Lower lobe of right lung (tissue), 2 donors: ENCODE results near the gene PMM2. TPM values are rescaled to one million over a fixed set of nuclear protein-coding genes. Genes with fewer than 3 reads are reported as not detected.

Source experiments
- ATAC-seq, 2 donors: fragments of 200-7000 bp; cut with Tn5 transposase; one replicate each; pipeline ENCODE4 v1.9.1; 2020 to 2022; ENCODE audit warnings: mild to moderate bottlenecking in 2 of 2, moderate library complexity in 2 of 2
- DNase-seq: peaks from one replicate; pipeline ENCODE4 v3.0.0-alpha.2; 2020
- H3K27ac ChIP-seq: fragments of 200-600 bp; one replicate; pipeline ENCODE4 v1.8.0; 2022
- H3K27me3 ChIP-seq: fragments of 200-600 bp; one replicate; pipeline ENCODE4 v1.8.0; 2022; ENCODE audit warnings: low read depth
- H3K36me3 ChIP-seq: fragments of 200-600 bp; one replicate; pipeline ENCODE4 v1.8.0; 2022; ENCODE audit warnings: mild to moderate bottlenecking
- H3K4me1 ChIP-seq: fragments of 200-600 bp; one replicate; pipeline ENCODE4 v1.8.0; 2022
- H3K4me3 ChIP-seq: fragments of 200-600 bp; one replicate; pipeline ENCODE4 v1.8.0; 2022; ENCODE audit warnings: mild to moderate bottlenecking
- H3K9me3 ChIP-seq: fragments of 200-600 bp; one replicate; pipeline ENCODE4 v1.8.0; 2022
- CTCF ChIP-seq: fragments of 200-600 bp; IDR thresholded peaks from one replicate; pipeline ENCODE4 v1.8.0; 2022; ENCODE audit warnings: antibody characterized with exemption, mild to moderate bottlenecking
- intact Hi-C: fragments of 100-400 bp; cut with DNase I; formaldehyde crosslinking; loops from one replicate; pipeline ENCODE4 v1.11.0; 2022
- total RNA-seq: library from RNA; stranded (reverse); fragmentation: NEBNext Ultra II Directional; extraction: Animal tissue kit (Norgen Biotek cat#: 25700); gene quantifications from one replicate; pipeline ENCODE4 v1.2.1, GENCODE V29; 2021
- donor health status: DM: no; HTN: yes; CAD: no; lungs with severe emphysema.

PMM2 gene
- total RNA-seq, 1 donor from 2014 or later: 39.3 TPM

DNA sequence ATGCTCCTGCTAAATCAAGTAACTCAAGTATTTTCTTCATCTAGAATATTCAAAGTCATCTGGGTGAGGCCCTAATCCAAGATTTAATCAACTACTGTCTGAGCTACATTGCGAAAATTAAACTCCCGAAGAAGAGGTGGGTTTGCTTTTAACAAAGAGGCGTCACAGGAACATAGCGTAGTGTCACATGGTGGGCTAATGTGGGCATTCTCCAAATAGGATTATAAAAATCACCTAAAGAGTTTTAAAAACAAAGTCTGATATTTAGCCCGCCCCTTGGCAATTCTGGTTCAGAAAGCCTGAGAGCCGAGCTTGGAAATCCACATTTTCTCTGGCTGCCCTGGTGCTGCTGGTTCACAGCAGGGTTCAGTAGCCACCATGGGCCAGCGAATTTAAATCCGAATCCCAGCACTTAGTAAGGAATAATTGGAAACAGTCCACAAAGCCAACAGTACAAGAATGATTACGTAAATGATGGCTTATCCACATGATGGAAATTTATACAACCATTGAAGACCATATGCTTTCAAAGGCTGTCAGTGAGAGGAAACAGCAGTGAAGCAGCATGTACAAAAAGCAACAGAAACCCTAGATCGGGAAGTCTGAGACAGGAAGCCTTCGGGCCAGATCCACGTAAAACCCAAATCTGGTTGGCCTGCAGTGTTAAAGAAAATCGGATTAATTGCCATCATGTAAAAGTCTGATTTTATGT lies 8.8 kb downstream of the PMM2 start:
- H3K4me1 ChIP-seq: no peaks in the 10 kb centered on the region
- no peak overlapping the region for H3K4me3 ChIP-seq
- no peak for TF ChIP-seq CTCF
- no peak overlapping the region for H3K27ac ChIP-seq
- peaks cover 100% of the 10 kb centered on the region for H3K36me3 ChIP-seq
- H3K27me3 ChIP-seq: no peaks in the 10 kb centered on the region
- no peaks in the 10 kb centered on the region for H3K9me3 ChIP-seq
- intact Hi-C loops: no loop called here
- DNase-seq (no peak), ATAC-seq (no peak)

DNA sequence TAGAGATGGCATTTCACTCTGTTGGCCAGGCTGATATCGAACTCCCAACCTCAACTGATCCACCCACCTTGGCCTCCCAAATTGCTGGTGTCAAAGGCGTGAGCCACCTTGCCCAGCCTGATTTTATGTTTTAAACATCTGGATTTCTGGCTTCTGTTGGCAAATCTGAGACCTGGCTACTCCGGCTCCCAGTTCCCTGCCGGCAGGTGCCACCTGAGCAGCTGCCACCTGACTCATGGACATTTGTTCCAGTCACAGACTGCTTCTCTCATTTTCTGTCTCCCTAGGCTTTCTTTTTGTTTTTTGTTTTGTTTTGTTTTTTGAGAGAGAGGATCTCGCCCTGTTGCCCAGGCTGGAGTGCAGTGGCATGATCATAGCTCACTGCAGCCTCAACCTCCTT lies 9.6 kb downstream of the PMM2 start:
- no peak for ATAC-seq
- intact Hi-C loops: no loop called here

DNA sequence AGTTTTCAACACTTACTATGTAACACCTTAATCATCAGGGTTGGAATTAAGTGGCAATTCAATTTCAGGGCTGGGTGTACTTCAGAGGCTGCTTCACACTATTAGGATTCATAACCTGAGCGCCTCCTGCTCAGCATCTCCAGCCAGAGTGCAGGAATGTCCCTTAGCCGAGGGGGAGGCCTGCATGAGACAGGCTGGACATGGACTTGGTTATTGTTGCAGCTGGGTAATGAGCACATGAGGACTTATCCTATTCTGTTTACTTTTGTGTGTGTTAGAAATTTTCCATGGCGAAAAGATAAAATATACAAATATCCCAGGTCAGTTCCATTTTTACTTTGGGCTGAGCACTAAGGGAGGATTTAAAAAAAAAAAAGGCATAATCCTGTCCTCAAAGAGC lies 10.4 kb downstream of the PMM2 start:
- peaks cover 100% of the 10 kb centered on the region for H3K36me3 ChIP-seq
- ATAC-seq: no peak
- TF ChIP-seq CTCF: no peak
- no peaks in the 10 kb centered on the region for H3K9me3 ChIP-seq
- no peak overlapping the region for H3K27ac ChIP-seq
- H3K4me3 ChIP-seq: no peak overlapping the region
- intact Hi-C loops: no loop called here
- H3K4me1 ChIP-seq: no peaks in the 10 kb centered on the region
- no peak for DNase-seq
- no peaks in the 10 kb centered on the region for H3K27me3 ChIP-seq

More for the DNA sequence above, 9.6 kb downstream of the PMM2 start:
- Histone ChIP-seq H3K27me3 (no peaks in the 10 kb centered on the region), H3K36me3 (peaks cover 100% of the 10 kb centered on the region), H3K4me1 (no peaks in the 10 kb centered on the region), H3K9me3 (no peaks in the 10 kb centered on the region), H3K4me3 (no peak overlapping the region), H3K27ac (no peak overlapping the region)
- DNase-seq: no peak
- no peak for TF ChIP-seq CTCF

DNA sequence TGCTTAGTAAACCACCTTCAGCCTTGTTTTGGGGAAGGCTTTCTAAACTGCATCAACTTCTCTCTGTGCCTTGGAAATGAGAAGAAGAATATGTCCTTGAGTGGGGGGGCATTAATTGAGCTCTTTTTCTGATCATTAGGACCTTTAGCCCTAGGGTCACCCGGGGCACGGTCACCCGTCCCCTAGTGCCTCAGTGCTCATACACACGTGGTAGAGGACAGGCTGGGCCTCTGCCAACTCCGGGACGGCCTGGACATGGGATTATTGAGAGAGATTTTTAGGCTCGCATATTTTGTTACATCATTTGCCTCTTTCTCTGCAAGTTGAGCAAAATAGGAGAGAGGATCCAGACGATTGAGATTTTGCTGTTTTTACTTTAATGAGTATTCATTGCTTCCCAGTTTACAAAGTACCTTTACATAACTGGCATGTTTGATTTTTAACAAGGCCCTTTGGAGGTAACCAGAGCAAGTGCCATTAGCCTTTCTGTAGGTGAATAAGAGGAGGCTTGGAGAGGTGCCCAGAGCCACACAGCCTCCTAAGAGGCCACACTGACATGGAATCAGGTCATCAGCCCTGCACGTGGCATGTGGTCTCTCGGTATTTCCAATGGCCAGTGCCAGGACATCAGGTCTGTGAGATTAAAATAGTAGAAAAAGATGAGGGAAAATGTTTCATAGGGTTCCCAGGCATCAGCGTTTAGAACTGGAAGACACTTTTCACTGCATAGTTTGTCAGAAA lies 11.1 kb downstream of the PMM2 start:
- Histone ChIP-seq H3K27me3 (no peaks in the 10 kb centered on the region), H3K36me3 (peaks cover 100% of the 10 kb centered on the region), H3K4me1 (no peaks in the 10 kb centered on the region), H3K9me3 (no peaks in the 10 kb centered on the region), H3K4me3 (no peak overlapping the region), H3K27ac (no peak overlapping the region)
- intact Hi-C loops: no loop called here
- DNase-seq: no peak
- no peak for ATAC-seq
- TF ChIP-seq CTCF: no peak

DNA sequence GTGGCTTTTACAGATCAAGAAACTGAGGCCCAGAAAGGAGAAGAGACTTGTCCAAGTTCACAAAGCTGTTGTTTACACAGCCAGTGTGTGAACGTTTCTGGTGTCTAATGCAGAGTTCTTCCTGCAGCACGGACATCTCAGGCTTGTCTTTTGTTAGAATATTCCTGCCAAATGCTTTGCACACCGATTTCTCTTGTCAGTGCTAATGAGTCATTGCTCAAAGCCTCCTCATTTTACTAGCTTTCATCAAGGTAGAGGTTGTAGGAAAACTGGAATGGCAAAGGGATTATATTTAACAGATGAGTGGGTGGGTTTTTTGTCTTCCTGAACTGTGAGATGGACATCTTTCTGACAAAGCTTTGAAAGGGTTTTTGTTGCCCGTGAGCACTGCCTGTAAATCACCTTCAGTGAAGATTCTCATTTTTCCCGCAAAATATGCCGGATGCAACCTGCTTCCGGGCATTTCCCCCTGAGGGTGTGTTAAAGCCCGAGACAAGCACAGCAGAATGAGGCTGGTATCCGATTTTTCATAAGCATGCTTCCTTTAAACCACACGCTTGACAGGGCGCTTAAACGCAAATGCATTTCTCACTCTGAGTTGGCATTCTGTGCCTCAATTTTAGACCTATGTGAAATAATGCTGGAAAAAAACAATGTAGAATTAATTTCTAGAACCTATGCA lies 14.7 kb downstream of the PMM2 start:
- peaks cover 96% of the 10 kb centered on the region for H3K36me3 ChIP-seq
- H3K4me1 ChIP-seq: no peaks in the 10 kb centered on the region
- no peaks in the 10 kb centered on the region for H3K9me3 ChIP-seq
- H3K27ac ChIP-seq: no peak overlapping the region
- DNase-seq (no peak), ATAC-seq (no peak)
- H3K4me3 ChIP-seq: no peak overlapping the region
- intact Hi-C loops: no loop called here
- no peaks in the 10 kb centered on the region for H3K27me3 ChIP-seq
- no peak for TF ChIP-seq CTCF
